Measurements from ENCODE around the gene DNAJA2. TPM values are rescaled to one million over a fixed set of nuclear protein-coding genes. Genes with fewer than 3 reads are reported as not detected.
"Not testable (repeated sequence)": the region's sequence is repeated elsewhere in the genome, so short reads cannot be mapped to it uniquely, and the experiment has no call there.

The DNAJA2 gene
- 10 to 100 TPM; 56.9 to 59.9 TPM for total RNA-seq

DNA sequence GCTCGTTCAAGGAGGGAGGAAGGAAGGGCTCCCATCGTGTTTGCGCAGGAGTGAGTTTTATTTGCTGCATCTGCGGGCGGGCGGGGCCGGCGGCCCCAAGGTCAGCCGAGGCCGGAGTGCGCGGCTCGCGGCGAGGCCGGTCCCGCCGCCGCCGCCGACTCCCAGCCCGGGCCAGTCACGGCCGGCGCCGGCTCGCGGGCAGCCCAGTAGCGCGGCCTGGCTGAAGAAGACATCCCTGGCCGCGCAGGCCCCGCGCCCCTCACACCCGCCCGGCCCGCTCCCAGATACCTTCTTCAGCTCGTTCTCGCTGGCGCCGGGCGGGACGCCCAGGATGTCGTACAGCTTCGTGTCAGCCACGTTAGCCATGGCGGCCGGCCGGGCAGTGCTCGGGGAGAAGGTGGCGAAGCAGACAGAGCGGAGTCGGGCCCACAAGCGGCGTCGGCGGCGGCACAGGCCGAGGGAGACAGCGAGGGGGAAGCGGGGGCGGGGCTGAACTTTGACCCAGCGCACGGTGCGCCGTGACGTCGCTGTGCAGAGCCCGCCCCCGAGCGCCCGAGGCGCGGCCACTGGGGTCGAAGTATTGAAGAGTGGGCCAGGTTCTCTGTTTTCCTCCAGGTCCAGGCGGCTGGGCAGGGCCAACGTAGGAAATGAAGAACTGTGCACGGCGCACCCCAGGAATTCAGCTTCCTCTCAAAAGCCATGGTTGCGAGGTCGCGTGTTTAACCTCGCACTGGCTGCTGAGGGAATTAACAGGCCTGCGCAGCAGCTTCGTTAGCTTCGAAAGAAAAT is at the start of gene DNAJA2:
Gene DNAJA2, minus strand, starts transcription at position 468 of the 789 bp plus-strand sequence. Its CDS starts 102 bp downstream, at position 366.
- CTCF ChIA-PET: interaction anchor here (1.0 to 1.9 kb wide), 5 partner anchors 14 to 168 kb away, joined by 3 to 5 read pairs (median 4); no protein-coding TSS in a partner anchor
- Mint-ChIP-seq H3K27ac (peak within 1 kb of the TSS; percentile 98), H3K4me3 (peak within 1 kb of the TSS; percentile 93), H3K9me3 (no peaks in the 10 kb centered on the region), H3K36me3 (ENCODE audit: low read depth) (peaks cover 27% of the 10 kb centered on the region), H3K4me1 (ENCODE audit: low read depth) (peaks cover 62% of the 10 kb centered on the region), H3K27me3 (ENCODE audit: low read depth) (no peaks in the 10 kb centered on the region)
- intact Hi-C loops (cut with micrococcal nuclease): loop anchor here (1.0 to 5.0 kb wide), 10 partner anchors 45 to 1637 kb away; partner anchors contain the start of genes C16orf87, ITFG1, N4BP1 and NETO2
- DNase-seq: peak; percentile 92

DNA sequence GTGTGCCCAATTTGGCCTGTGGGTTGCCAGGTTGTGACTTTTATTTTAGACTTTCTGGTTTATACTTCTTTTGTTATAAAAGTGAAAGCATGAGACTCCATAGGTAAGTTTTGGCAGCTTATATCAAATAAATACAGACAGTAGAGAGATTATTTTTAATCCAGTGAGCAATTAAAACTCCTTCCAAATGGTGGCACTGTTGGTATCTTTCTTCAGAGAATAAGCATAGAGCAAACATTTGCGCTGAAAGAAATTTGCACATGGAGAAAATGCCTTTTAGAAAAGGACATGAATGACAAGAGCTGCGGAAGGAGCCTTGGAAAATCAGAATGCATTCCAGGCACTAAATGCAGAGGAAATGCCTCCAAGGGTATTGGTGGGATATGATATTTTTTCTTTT is 46.1 kb upstream of the DNAJA2 start:
- Mint-ChIP-seq H3K4me1 (ENCODE audit: low read depth) (peaks cover 24% of the 10 kb centered on the region), H3K9me3 (no peaks in the 10 kb centered on the region), H3K27ac (no peak overlapping the region), H3K4me3 (no peak overlapping the region), H3K27me3 (ENCODE audit: low read depth) (no peaks in the 10 kb centered on the region), H3K36me3 (ENCODE audit: low read depth) (no peaks in the 10 kb centered on the region)
- no peak for DNase-seq
- intact Hi-C loops (cut with micrococcal nuclease): loop anchor here (5.0 kb wide), 1 partner anchor 1138 kb away; the partner anchor contains the start of gene ABCC12
- CTCF ChIA-PET: interaction anchor here (1.2 to 1.8 kb wide), 2 partner anchors 17 to 22 kb away, joined by 4 read pairs; no protein-coding TSS in a partner anchor

GRCh38 chr16:47018223-47018891 is 44.9 kb upstream of the DNAJA2 start:
- CTCF ChIA-PET: interaction anchor here (1.5 kb wide), 1 partner anchor 70 kb away, joined by 4 read pairs; no protein-coding TSS in a partner anchor
- H3K27me3 Mint-ChIP-seq (ENCODE audit: low read depth): no peaks in the 10 kb centered on the region
- no peak overlapping the region for H3K4me3 Mint-ChIP-seq
- no peaks in the 10 kb centered on the region for H3K36me3 Mint-ChIP-seq (ENCODE audit: low read depth)
- intact Hi-C loops (cut with micrococcal nuclease): loop anchor here (1.0 to 5.0 kb wide), 3 partner anchors 45 to 1139 kb away; partner anchors contain the start of genes ABCC12 and DNAJA2
- peaks cover 24% of the 10 kb centered on the region for H3K4me1 Mint-ChIP-seq (ENCODE audit: low read depth)
- H3K27ac Mint-ChIP-seq: no peak overlapping the region
- H3K9me3 Mint-ChIP-seq: no peaks in the 10 kb centered on the region
- DNase-seq: peak; percentile 73

- H3K4me1 Mint-ChIP-seq (ENCODE audit: low read depth): peaks cover 24% of the 10 kb centered on the region
- no peak overlapping the region for H3K27ac Mint-ChIP-seq
- no peak for DNase-seq
Measured at GRCh38 chr16:47017636-47018035, 44.2 kb upstream of the DNAJA2 start.

GRCh38 chr16:47016700-47017133 is 43.2 kb upstream of the DNAJA2 start:
- intact Hi-C loops (cut with micrococcal nuclease): loop anchor here (5.0 kb wide), 1 partner anchor 1141 kb away; the partner anchor contains the start of gene ABCC12
- Mint-ChIP-seq H3K36me3 (ENCODE audit: low read depth) (no peaks in the 10 kb centered on the region), H3K4me3 (no peak overlapping the region), H3K27me3 (ENCODE audit: low read depth) (no peaks in the 10 kb centered on the region), H3K27ac (peak overlapping the region; percentile 36), H3K4me1 (ENCODE audit: low read depth) (peaks cover 24% of the 10 kb centered on the region), H3K9me3 (no peaks in the 10 kb centered on the region)
- peak; percentile 32 for DNase-seq
- CTCF ChIA-PET: interaction anchor here (0.6 kb wide), 1 partner anchor 14 kb away, joined by 4 read pairs; no protein-coding TSS in a partner anchor

More at GRCh38 chr16:47017636-47018035, 44.2 kb upstream of the DNAJA2 start:
- Mint-ChIP-seq H3K4me3 (no peak overlapping the region), H3K27me3 (ENCODE audit: low read depth) (no peaks in the 10 kb centered on the region), H3K9me3 (no peaks in the 10 kb centered on the region), H3K36me3 (ENCODE audit: low read depth) (no peaks in the 10 kb centered on the region)
- intact Hi-C loops (cut with micrococcal nuclease): loop anchor here (1.0 to 5.0 kb wide), 3 partner anchors 44 to 1140 kb away; partner anchors contain the start of genes ABCC12 and DNAJA2
- CTCF ChIA-PET: interaction anchor here (1.5 kb wide), 1 partner anchor 69 kb away, joined by 4 read pairs; no protein-coding TSS in a partner anchor

DNA sequence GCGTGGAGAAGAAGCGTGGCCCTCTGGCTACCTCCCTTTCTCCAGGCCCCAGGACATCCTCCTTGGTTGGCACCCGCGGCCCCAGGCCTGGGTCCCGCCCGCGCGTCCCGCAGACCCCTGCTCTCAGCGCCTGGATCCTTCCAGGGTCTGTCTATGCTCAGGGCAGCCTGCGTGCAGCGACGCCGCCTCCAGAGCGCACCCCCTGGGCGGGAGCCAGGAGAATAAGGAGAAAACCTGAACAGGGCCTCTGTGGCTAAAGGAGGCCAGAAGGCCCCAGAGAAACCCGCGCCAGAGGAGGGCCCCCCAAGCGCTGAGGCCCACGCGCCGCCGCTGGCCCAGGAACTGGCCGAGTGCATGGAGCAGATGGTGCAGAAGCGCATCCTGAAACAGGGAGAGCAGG is 40.4 kb upstream of the DNAJA2 start:
- Mint-ChIP-seq H3K36me3 (ENCODE audit: low read depth) (no peaks in the 10 kb centered on the region), H3K4me3 (no peak overlapping the region), H3K27me3 (ENCODE audit: low read depth) (no peaks in the 10 kb centered on the region), H3K27ac (no peak overlapping the region), H3K9me3 (no peaks in the 10 kb centered on the region), H3K4me1 (ENCODE audit: low read depth) (peaks cover 24% of the 10 kb centered on the region)
- CTCF ChIA-PET: interaction anchor here (1.0 to 1.4 kb wide), 2 partner anchors 11 to 24 kb away, joined by 3 read pairs; no protein-coding TSS in a partner anchor
- no peak for DNase-seq
- intact Hi-C loops (cut with micrococcal nuclease): no loop called here

GRCh38 chr16:47013172-47013571 is 39.7 kb upstream of the DNAJA2 start:
- CTCF ChIA-PET: interaction anchor here (1.4 kb wide), 1 partner anchor 25 kb away, joined by 3 read pairs; no protein-coding TSS in a partner anchor
- Mint-ChIP-seq H3K36me3 (ENCODE audit: low read depth) (no peaks in the 10 kb centered on the region), H3K4me1 (ENCODE audit: low read depth) (peaks cover 18% of the 10 kb centered on the region), H3K27ac (no peak overlapping the region), H3K27me3 (ENCODE audit: low read depth) (no peaks in the 10 kb centered on the region), H3K4me3 (no peak overlapping the region), H3K9me3 (no peaks in the 10 kb centered on the region)
- intact Hi-C loops (cut with micrococcal nuclease): no loop called here
- DNase-seq: no peak

- intact Hi-C loops (cut with micrococcal nuclease); H3K4me1 Mint-ChIP-seq (ENCODE audit: low read depth); H3K27me3 Mint-ChIP-seq (ENCODE audit: low read depth); H3K36me3 Mint-ChIP-seq (ENCODE audit: low read depth); DNase-seq; CTCF ChIA-PET; H3K4me3 Mint-ChIP-seq; H3K9me3 Mint-ChIP-seq; H3K27ac Mint-ChIP-seq: not testable (repeated sequence)
Measured at GRCh38 chr16:47010812-47011211, 37.3 kb upstream of the DNAJA2 start.

- CTCF ChIA-PET: no interaction called here
- DNase-seq: no peak
- Mint-ChIP-seq H3K9me3 (no peaks in the 10 kb centered on the region), H3K36me3 (ENCODE audit: low read depth) (no peaks in the 10 kb centered on the region), H3K27ac (no peak overlapping the region), H3K4me1 (ENCODE audit: low read depth) (no peaks in the 10 kb centered on the region), H3K4me3 (no peak overlapping the region), H3K27me3 (ENCODE audit: low read depth) (no peaks in the 10 kb centered on the region)
- intact Hi-C loops (cut with micrococcal nuclease): no loop called here
Measured at GRCh38 chr16:47008612-47009011, 35.1 kb upstream of the DNAJA2 start.

- CTCF ChIA-PET: no interaction called here
- H3K4me3 Mint-ChIP-seq: no peak overlapping the region
- H3K36me3 Mint-ChIP-seq (ENCODE audit: low read depth): no peaks in the 10 kb centered on the region
- no peaks in the 10 kb centered on the region for H3K9me3 Mint-ChIP-seq
- no peaks in the 10 kb centered on the region for H3K4me1 Mint-ChIP-seq (ENCODE audit: low read depth)
- DNase-seq: no peak
- intact Hi-C loops (cut with micrococcal nuclease): no loop called here
- H3K27ac Mint-ChIP-seq: no peak overlapping the region
- H3K27me3 Mint-ChIP-seq (ENCODE audit: low read depth): no peaks in the 10 kb centered on the region
Measured at GRCh38 chr16:47008174-47008573, 34.7 kb upstream of the DNAJA2 start.

GRCh38 chr16:47004652-47005051 is 31.2 kb upstream of the DNAJA2 start:
- no peaks in the 10 kb centered on the region for H3K27me3 Mint-ChIP-seq (ENCODE audit: low read depth)
- intact Hi-C loops (cut with micrococcal nuclease): no loop called here
- no peak for DNase-seq
- no peaks in the 10 kb centered on the region for H3K4me1 Mint-ChIP-seq (ENCODE audit: low read depth)
- H3K27ac Mint-ChIP-seq: no peak overlapping the region
- CTCF ChIA-PET: interaction anchor here (0.6 kb wide), 1 partner anchor 64 kb away, joined by 3 read pairs; no protein-coding TSS in a partner anchor
- no peaks in the 10 kb centered on the region for H3K9me3 Mint-ChIP-seq
- no peaks in the 10 kb centered on the region for H3K36me3 Mint-ChIP-seq (ENCODE audit: low read depth)
- no peak overlapping the region for H3K4me3 Mint-ChIP-seq

- H3K36me3 Mint-ChIP-seq (ENCODE audit: low read depth); H3K27ac Mint-ChIP-seq; H3K4me1 Mint-ChIP-seq (ENCODE audit: low read depth); DNase-seq; H3K4me3 Mint-ChIP-seq; H3K27me3 Mint-ChIP-seq (ENCODE audit: low read depth); H3K9me3 Mint-ChIP-seq; CTCF ChIA-PET; intact Hi-C loops (cut with micrococcal nuclease): not testable (repeated sequence)
Measured at GRCh38 chr16:47000066-47000465, 26.6 kb upstream of the DNAJA2 start.

Measured in activated naive CD4-positive, alpha-beta T cell treated with anti-CD3 and anti-CD28 coated beads for 36 hours (primary cell).